GM18508 (cell line): Measurements from ENCODE around the gene ADAM12.

Source experiments
- ATAC-seq: cut with Tn5 transposase; IDR thresholded peaks from one replicate; pipeline ENCODE4 v1.9.1; 2021; ENCODE audit warnings: moderate number of reproducible peaks; ENCODE audit not compliant: insufficient read depth, unreplicated experiment

ADAM12 gene

GRCh38 chr10:126160571-126160970, 227.7 kb downstream of the ADAM12 start:
- no peak for ATAC-seq

GRCh38 chr10:126158133-126158892, 230.0 kb downstream of the ADAM12 start:
- ATAC-seq = no peak

GRCh38 chr10:126157189-126157588, 231.1 kb downstream of the ADAM12 start:
- ATAC-seq = no peak

GRCh38 chr10:126156503-126156902, 231.8 kb downstream of the ADAM12 start:
- no peak for ATAC-seq

GRCh38 chr10:126156012-126156411, 232.3 kb downstream of the ADAM12 start:
- ATAC-seq = no peak

- no peak for ATAC-seq
Measured at GRCh38 chr10:126155528-126155927, 232.7 kb downstream of the ADAM12 start.

- no peak for ATAC-seq
Measured at GRCh38 chr10:126153711-126154628, 234.3 kb downstream of the ADAM12 start.

- ATAC-seq = no peak
Measured at GRCh38 chr10:126147866-126148587, 240.2 kb downstream of the ADAM12 start.

GRCh38 chr10:126146771-126147170, 241.5 kb downstream of the ADAM12 start:
- no peak for ATAC-seq

- no peak for ATAC-seq
Measured at GRCh38 chr10:126143117-126143516, 245.2 kb downstream of the ADAM12 start.

GRCh38 chr10:126140746-126141273, 247.5 kb downstream of the ADAM12 start:
- no peak for ATAC-seq

GRCh38 chr10:126137562-126138221, 250.6 kb downstream of the ADAM12 start:
- no peak for ATAC-seq

- no peak for ATAC-seq
Measured at GRCh38 chr10:126135941-126136595, 252.2 kb downstream of the ADAM12 start.

GRCh38 chr10:126135177-126135576, 253.1 kb downstream of the ADAM12 start:
- ATAC-seq = no peak

- no peak for ATAC-seq
Measured at GRCh38 chr10:126133906-126134656, 254.2 kb downstream of the ADAM12 start.

GRCh38 chr10:126133082-126133620, 255.1 kb downstream of the ADAM12 start:
- ATAC-seq = no peak

GRCh38 chr10:126131341-126131740, 256.9 kb downstream of the ADAM12 start:
- ATAC-seq = no peak

- ATAC-seq = no peak
Measured at GRCh38 chr10:126130271-126130710, 258.0 kb downstream of the ADAM12 start.
